ENCODE results near the gene WNT1.

WNT1 gene

GRCh38 chr12:48961801-48962200 lies 16.3 kb upstream of the WNT1 start:
- DNase-seq, result no peak

GRCh38 chr12:48965298-48965838 lies 12.8 kb upstream of the WNT1 start:
- no peak for DNase-seq

- no peak for DNase-seq
These were observed 11.8 kb upstream of the WNT1 start for GRCh38 chr12:48966177-48966895.

- no peak for DNase-seq
These were observed 10.1 kb upstream of the WNT1 start for GRCh38 chr12:48967991-48968390.

- no peak for DNase-seq
These were observed 9.7 kb upstream of the WNT1 start for GRCh38 chr12:48968467-48968866.

- no peak for DNase-seq
These were observed 8.9 kb upstream of the WNT1 start for GRCh38 chr12:48969160-48969771.

GRCh38 chr12:48969833-48970701 lies 8.1 kb upstream of the WNT1 start:
- peak; percentile 79 for DNase-seq

- no peak for DNase-seq
These were observed 7.3 kb upstream of the WNT1 start for GRCh38 chr12:48970702-48971334.

GRCh38 chr12:48972213-48972951 lies 5.7 kb upstream of the WNT1 start:
- peak; percentile 74 for DNase-seq

GRCh38 chr12:48972952-48973483 lies 5.1 kb upstream of the WNT1 start:
- no peak for DNase-seq

- no peak for DNase-seq
These were observed 4.6 kb upstream of the WNT1 start for GRCh38 chr12:48973531-48973930.

GRCh38 chr12:48973941-48974673 lies 4.0 kb upstream of the WNT1 start:
- peak; percentile 75 for DNase-seq

- DNase-seq, result peak; percentile 93
These were observed 536 bp upstream of the WNT1 start for GRCh38 chr12:48977290-48978281.

GRCh38 chr12:48978741-48979601 lies 849 bp downstream of the WNT1 start:
- DNase-seq, result peak; percentile 66

- DNase-seq, result peak; percentile 80
These were observed 1.7 kb downstream of the WNT1 start for GRCh38 chr12:48979602-48980388.

GRCh38 chr12:48980389-48980952 lies 2.3 kb downstream of the WNT1 start:
- peak; percentile 75 for DNase-seq

GRCh38 chr12:48980953-48981756 lies 3.0 kb downstream of the WNT1 start:
- DNase-seq, result peak; percentile 81
